A549 treated with CpdA at 1 μM for 4 hours (cell line): ENCODE data around the gene GLRA3. TPM values are rescaled to one million over a fixed set of nuclear protein-coding genes. Genes with fewer than 3 reads are reported as not detected.

ENCODE experiments used
- total RNA-seq: library from RNA; stranded (reverse); fragments of 200-300 nt; extraction: Qiagen RNA extraction; gene quantifications from 5 replicates; pipeline ENCODE4 v1.2.3, GENCODE V29; 2022; ENCODE audit warnings: low read depth

GLRA3 gene
- total RNA-seq: not detected in 5 replicates

GRCh38 chr4:174828845-174829701, at the start of gene GLRA3:
TSS of gene GLRA3 (minus strand) at chr4:174829247. CDS start at chr4:174828811, 436 bp downstream.

Other genes starting within 250 kb of the GLRA3 start
- gene ADAM29, start 89.1 kb upstream of the GLRA3 start, total RNA-seq: not detected in 5 replicates